Stimulated activated CD8-positive, alpha-beta memory T cell treated with anti-CD3 and anti-CD28 coated beads, Interleukin-2, amount 100 ng/mL, for 1 hour (primary cell): Measurements from ENCODE around the gene NR1D1.

Experiments
- DNase-seq, 2 donors: peaks; one replicate each; pipeline ENCODE4 v3.0.0-alpha.2; 2020; ENCODE audit warnings: low read depth in 2 of 2

NR1D1 gene

GRCh38 chr17:40097087-40097486 is 3.3 kb downstream of the NR1D1 start:
- DNase-seq = no peak

DNA sequence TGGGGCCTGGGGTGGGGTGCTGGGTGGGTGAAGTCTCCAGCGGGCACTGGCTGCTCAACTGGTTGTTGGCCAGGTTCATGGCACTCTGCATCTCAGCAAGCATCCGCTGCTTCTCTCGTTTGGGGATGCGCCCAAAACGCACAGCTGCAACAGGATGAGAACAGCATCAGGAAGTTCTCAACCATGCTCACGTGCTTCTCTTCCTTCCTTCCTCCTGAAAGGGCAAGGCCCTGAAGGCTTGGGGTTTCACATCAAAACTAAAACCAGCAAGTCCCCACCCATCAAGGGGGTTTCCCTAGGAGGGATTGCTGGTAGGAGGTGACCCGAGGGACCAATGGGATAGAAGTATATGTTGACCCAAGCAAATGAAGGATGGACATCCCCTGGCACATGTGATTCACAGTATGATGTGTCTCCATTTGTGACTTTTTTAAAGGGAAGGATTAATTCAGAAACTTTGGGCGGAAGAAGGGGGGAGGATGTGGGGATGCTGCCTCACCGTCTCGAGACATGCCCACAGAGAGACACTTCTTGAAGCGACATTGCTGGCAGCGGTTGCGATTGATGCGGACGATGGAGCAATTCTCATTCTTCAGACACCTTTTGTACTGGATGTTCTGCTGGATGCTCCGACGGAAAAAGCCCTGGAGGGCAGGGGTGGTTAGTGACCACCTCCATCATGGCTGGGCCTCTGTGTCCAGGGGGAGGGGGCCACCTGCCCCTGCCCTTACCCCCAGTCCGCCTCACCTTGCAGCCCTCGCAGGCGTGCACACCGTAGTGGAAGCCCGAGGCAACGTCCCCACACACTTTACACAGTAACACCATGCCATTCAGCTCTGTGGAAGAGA is 4.2 kb downstream of the NR1D1 start:
- DNase-seq = peak; percentile 47 to 60

- no peak for DNase-seq
Observed at GRCh38 chr17:40095351-40095943, 4.9 kb downstream of the NR1D1 start.

DNA sequence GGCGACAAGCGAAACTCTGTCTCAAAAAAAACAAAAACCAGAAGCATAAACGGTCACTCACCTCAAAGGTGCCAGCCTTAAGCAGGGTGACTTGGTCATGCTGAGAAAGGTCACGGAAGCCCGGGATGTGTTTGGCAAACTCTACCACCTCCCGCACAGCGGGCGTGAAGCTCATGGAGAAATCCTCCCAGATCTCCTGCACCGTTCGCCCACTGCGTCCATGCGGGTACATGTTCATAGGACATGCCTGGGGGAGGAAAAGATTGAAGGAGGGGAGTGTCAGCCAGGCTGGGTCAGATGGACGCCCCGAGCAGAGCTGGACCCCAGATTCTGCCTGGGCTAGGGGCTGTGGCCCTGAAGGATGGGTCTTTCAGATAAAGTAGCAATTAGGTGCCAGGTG is 5.5 kb downstream of the NR1D1 start:
- DNase-seq = no peak

GRCh38 chr17:40093580-40094201 is 6.7 kb downstream of the NR1D1 start:
- no peak for DNase-seq

DNA sequence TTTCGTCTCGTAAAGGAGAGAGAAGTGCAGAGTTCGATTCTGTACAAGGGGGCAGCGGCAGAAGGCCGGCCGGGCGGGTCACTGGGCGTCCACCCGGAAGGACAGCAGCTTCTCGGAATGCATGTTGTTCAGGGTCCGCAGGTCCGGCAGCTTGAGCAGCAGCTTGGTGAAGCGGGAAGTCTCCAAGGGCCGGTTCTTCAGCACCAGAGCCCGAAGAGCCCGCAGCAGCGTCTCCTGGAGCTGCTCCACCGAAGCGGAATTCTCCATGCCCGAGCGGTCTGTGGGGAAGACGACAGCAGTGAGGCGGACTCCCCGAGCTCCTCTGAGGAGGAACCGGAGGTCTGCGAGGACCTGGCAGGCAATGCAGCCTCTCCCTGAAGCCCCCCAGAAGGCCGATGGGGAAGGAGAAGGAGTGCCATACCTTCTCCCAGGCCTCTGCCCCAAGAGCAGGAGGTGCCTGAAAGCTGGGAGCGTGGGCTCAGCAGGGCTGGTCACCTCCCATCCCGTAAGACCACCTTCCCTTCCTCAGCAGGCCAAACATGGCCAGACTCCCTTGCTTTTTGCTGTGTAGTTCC is 7.3 kb downstream of the NR1D1 start:
- DNase-seq = no peak

GRCh38 chr17:40092581-40092980 is 7.8 kb downstream of the NR1D1 start:
- no peak for DNase-seq

DNA sequence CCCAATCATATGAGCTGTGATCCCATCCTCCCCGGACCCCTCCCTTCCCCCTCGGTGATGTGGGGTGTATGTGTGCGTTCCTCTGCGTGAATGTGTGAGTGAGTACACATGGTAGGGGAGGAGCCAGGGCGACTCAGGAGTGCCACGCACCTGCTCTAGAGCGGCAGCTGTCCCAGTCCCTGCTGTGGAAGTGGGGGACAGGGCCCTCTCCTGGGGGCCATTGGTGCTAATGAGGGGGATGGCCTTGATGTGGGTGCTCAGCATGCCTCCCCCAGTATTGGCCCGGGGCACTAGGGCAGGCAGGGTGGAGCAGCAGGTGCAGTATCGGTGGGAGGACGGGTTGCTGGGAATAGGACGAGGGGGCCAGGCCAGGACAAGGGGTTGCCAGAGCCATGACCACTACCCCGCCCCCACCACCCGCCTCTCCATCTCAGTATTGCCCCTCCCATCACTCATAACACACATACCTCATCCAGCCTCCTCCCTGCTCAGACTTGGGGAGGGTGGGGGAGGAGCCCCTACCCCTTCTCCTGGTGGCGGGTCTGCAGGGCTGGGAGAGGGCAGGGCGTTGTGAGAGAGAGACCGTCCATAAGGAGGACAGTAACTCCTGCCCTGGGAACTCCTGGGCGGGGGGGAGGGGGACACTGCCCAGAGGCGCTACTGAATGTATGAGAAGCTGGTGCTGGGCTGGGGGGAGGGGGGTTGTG is 8.5 kb downstream of the NR1D1 start:
- DNase-seq = no peak

GRCh38 chr17:40090237-40091119 is 9.9 kb downstream of the NR1D1 start:
- DNase-seq = no peak

DNA sequence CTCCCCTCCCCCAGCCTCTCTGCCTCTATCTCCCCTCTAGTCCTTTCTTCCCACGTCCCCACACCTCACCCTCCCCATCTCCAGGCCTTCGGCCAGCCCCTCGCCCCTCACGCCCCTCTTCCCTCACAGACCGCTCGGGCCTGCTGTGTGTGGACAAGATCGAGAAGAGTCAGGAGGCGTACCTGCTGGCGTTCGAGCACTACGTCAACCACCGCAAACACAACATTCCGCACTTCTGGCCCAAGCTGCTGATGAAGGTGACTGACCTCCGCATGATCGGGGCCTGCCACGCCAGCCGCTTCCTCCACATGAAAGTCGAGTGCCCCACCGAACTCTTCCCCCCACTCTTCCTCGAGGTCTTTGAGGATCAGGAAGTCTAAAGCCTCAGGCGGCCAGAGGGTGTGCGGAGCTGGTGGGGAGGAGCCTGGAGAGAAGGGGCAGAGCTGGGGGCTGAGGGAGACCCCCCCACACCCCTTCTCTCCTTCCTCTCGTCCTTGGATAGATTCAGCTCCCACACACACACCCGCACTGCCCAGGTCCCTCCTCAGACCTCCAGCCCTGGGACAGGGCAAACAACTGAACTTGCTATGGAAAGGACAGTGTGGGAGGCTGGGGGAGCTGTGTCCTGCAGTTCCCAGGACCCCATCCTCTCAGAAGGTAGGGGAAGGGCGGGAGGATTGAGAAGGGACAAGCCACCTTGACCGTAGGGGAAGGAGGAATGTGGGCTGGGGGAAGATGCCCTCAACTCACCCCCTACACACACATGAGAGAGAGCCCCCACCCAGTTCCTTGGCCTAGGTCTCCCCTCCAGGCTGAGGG is 11.1 kb downstream of the NR1D1 start:
- DNase-seq = no peak

- DNase-seq = no peak
Observed at GRCh38 chr17:40087903-40088718, 12.3 kb downstream of the NR1D1 start.

DNA sequence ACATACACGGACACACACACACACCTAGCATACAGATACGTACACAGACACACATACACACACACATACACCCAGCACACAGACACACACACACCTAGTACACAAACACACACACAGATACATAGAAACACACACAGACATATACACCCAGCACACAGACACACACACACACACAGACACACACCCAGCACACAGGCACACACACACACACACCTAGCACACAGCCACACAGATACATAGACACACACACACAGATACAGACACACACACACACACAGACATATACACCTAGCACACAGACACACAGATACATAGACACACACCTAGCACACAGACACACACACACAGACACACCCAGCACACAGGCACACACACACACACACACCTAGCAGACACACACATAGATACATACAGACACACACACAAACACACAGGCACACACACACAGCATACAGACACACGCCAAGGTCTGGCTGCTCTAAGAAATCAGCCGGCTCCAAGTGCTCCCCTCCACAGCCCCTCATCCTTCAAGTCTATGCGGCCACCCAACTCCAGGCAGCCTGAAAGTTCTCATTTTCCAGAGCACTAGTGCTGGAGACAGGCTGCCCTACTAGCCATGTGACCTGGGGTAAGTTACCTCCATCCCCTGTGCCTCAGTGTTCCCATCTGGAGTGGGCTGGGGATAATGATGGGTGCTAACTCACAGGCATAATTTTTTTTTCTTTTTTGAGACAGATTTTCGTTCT is 13.2 kb downstream of the NR1D1 start:
- DNase-seq = no peak

DNA sequence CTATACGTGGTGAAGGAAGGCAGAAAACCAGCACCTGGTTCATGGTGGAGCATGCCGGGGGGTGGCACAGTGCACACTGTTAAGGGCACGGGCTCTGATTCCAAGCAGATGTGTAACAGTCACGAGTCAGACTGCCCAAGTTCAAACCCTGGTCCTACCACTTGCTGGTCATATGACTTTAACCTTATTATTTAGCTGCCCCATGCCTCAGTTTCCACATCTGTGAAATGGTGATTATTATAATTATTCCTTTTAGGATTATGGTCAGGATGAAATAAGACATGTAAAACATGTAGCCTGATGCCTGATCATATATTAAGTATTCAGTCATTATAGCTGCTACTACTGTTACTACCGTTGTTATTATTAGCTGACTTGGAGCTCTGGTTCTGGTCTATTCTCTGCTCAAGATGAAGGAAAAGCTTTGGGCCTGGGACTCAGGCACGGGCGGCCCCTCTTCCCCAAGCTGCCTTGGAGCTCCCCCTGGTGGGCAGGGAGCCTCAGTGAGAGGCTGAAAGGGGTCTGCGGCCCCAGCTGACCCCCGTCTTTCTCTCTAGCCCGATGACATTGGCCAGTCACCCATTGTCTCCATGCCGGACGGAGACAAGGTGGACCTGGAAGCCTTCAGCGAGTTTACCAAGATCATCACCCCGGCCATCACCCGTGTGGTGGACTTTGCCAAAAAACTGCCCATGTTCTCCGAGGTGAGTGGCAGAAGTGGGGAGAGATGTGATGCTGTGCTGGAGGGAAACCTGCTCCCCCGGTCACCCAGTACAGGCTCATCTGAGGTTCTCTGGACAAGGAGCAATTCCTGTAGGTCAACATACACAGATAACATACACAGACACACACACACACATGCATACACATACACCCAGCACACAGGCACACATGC is 14.0 kb downstream of the NR1D1 start:
- peak in 1 of 2 donors; percentile 51 for DNase-seq

DNA sequence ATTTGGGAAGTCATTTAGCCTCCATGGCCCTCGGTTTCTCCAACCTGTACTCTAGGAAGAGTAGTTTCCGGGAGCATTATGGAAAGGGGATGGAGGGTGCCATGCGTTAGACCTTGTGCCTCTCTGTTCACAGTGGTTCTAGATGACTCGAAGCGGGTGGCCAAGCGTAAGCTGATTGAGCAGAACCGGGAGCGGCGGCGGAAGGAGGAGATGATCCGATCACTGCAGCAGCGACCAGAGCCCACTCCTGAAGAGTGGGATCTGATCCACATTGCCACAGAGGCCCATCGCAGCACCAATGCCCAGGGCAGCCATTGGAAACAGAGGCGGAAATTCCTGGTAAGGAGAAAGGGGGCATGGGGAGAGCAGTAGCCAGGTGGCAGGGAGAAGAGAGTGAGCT is 15.9 kb downstream of the NR1D1 start:
- DNase-seq = no peak

- no peak for DNase-seq
Observed at GRCh38 chr17:40079545-40079944, 20.8 kb downstream of the NR1D1 start.

DNA sequence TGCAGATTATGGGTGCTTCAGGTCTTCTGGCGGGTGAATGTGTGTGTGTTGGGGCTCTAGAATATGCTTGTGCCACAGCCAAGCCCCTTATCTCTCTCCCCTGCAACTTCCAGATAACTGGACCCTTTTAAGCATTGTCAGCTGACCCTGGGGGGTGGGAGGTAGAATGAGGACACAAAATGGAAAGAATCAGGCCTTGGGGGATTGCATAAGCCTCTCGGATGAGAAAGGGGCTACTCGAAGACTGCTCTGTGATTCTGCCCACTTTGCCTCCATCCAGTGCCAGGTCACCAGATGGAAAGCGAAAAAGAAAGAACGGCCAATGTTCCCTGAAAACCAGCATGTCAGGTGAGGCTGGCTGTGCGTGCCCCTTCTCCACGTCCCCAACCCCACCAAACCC is 23.8 kb downstream of the NR1D1 start:
- no peak for DNase-seq

- no peak for DNase-seq
Observed at GRCh38 chr17:40075942-40076498, 24.4 kb downstream of the NR1D1 start.
